Endodermal cell (in vitro differentiated cells): Measurements from ENCODE around the gene NRIP2. TPM values are rescaled to one million over a fixed set of nuclear protein-coding genes. Genes with fewer than 3 reads are reported as not detected.
"Not testable (repeated sequence)": the region's sequence is repeated elsewhere in the genome, so short reads cannot be mapped to it uniquely, and the experiment has no call there.

Experiments
- DNase-seq: peaks from one replicate; pipeline ENCODE4 v3.0.0-alpha.2; 2017
- H3K27ac ChIP-seq: 2 replicates; pipeline ENCODE4 v1.5.1; 2013; ENCODE audit warnings: mild to moderate bottlenecking, low read depth, low read length, moderate library complexity
- H3K27me3 ChIP-seq: 2 replicates; pipeline ENCODE4 v1.6.1; 2013; ENCODE audit warnings: mild to moderate bottlenecking, low read length, moderate library complexity; ENCODE audit not compliant: insufficient read depth, control insufficient read depth, poor library complexity, severe bottlenecking
- H3K36me3 ChIP-seq: 2 replicates; pipeline ENCODE4 v1.7.0; 2013; ENCODE audit warnings: mild to moderate bottlenecking, low read length, moderate library complexity; ENCODE audit not compliant: control insufficient read depth, insufficient read depth
- H3K4me1 ChIP-seq: one replicate; pipeline ENCODE4 v1.7.0; 2013; ENCODE audit warnings: low read length; ENCODE audit not compliant: control insufficient read depth, insufficient read depth
- H3K4me3 ChIP-seq: 2 replicates; pipeline ENCODE4 v1.5.1; 2013; ENCODE audit warnings: mild to moderate bottlenecking, low read length, moderate library complexity
- H3K9ac ChIP-seq: 2 replicates; pipeline ENCODE4 v1.6.1; 2013; ENCODE audit warnings: mild to moderate bottlenecking, low read length, moderate library complexity; ENCODE audit not compliant: poor library complexity, severe bottlenecking; ENCODE audit errors: extremely low read depth
- H3K9me3 ChIP-seq: 2 replicates; pipeline ENCODE4 v1.6.1; 2013; ENCODE audit warnings: mild to moderate bottlenecking, low read length, moderate library complexity; ENCODE audit not compliant: control insufficient read depth
- H3K27ac Mint-ChIP-seq: 2 replicates; pipeline ENCODE4 v1.8.0; 2020; ENCODE audit warnings: mixed read lengths
- H3K27me3 Mint-ChIP-seq: 2 replicates; pipeline ENCODE4 v1.8.0; 2021; ENCODE audit warnings: mild to moderate bottlenecking, mixed read lengths; ENCODE audit not compliant: insufficient read depth
- H3K36me3 Mint-ChIP-seq: 2 replicates; pipeline ENCODE4 v1.8.0; 2020; ENCODE audit warnings: low read depth, mixed read lengths
- H3K4me1 Mint-ChIP-seq: 2 replicates; pipeline ENCODE4 v1.8.0; 2020; ENCODE audit warnings: mixed read lengths
- H3K4me3 Mint-ChIP-seq: 2 replicates; pipeline ENCODE4 v1.8.0; 2020; ENCODE audit warnings: mild to moderate bottlenecking, moderate library complexity, mixed read lengths
- H3K9me3 Mint-ChIP-seq: 2 replicates; pipeline ENCODE4 v1.8.0; 2020; ENCODE audit warnings: mild to moderate bottlenecking, mixed read lengths
- WGBS, 2 experiments: methylation state at CpG; one replicate each; pipeline versions ENCODE4 v1.1.5 to v1.1.7; 2013; ENCODE audit warnings: missing lambda C conversion rate in 2 of 2, mixed read lengths in 1 of 2; ENCODE audit not compliant: insufficient coverage in 1 of 2, insufficient read length in 1 of 2; 5-methylcytosine and 5-hydroxymethylcytosine counted together
- total RNA-seq, 2 donors: library from RNA; stranded (reverse); fragmentation: NEBNext Ultra II Directional in 1 of 2; extraction: Animal tissue kit (Norgen Biotek cat#: 25700) in 1 of 2; gene quantifications; 2 replicates in 1 of 2; 3 replicates in 1 of 2; pipeline ENCODE4 v1.2.1, GENCODE V29; 2021
- TF ChIP-seq, protein P1 (sequence below): fragments of 200-600 bp; sonication (generic); conservative IDR thresholded peaks from 2 replicates; pipeline ENCODE4 v1.5.0; 2021; ENCODE audit warnings: antibody characterized with exemption, mild to moderate bottlenecking

The NRIP2 gene
- total RNA-seq, 2 donors from 2014 or later: not detected

DNA sequence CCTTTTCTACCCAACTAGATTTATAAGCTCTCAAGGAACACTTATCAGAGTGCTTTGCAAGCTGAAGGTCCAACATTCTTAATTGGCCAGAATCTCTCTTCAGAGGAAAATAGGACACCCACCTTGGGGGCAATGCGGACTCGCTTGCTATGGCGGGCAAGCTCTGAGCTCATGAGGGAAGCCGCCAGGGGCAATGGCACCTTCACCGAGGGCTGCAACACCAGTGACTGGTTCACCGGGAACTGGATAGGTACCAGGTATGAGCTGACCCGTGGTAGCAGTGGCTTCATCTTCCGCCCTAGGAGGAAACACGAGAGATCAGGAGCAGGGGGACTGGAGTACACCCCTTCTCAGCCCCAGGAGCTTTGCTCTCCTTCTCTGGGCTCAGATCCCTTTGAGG is 29.4 kb upstream of the NRIP2 start:
- H3K9me3 Mint-ChIP-seq: no peaks in the 10 kb centered on the region
- no peak overlapping the region for H3K4me3 Mint-ChIP-seq
- Histone ChIP-seq H3K4me3 (no peak overlapping the region), H3K9me3 (no peaks in the 10 kb centered on the region), H3K27me3 (no peaks in the 10 kb centered on the region), H3K36me3 (peaks cover 83% of the 10 kb centered on the region), H3K27ac (no peak overlapping the region), H3K9ac (no peak overlapping the region), H3K4me1 (no peaks in the 10 kb centered on the region)
- no peaks in the 10 kb centered on the region for H3K27me3 Mint-ChIP-seq
- 96 to 97% methylated on average over 4 to 9 of the region's 9 CpGs for WGBS, 2 experiments
- no peaks in the 10 kb centered on the region for H3K4me1 Mint-ChIP-seq
- no peak overlapping the region for H3K27ac Mint-ChIP-seq
- DNase-seq: no peak
- TF ChIP-seq, protein P1, sequence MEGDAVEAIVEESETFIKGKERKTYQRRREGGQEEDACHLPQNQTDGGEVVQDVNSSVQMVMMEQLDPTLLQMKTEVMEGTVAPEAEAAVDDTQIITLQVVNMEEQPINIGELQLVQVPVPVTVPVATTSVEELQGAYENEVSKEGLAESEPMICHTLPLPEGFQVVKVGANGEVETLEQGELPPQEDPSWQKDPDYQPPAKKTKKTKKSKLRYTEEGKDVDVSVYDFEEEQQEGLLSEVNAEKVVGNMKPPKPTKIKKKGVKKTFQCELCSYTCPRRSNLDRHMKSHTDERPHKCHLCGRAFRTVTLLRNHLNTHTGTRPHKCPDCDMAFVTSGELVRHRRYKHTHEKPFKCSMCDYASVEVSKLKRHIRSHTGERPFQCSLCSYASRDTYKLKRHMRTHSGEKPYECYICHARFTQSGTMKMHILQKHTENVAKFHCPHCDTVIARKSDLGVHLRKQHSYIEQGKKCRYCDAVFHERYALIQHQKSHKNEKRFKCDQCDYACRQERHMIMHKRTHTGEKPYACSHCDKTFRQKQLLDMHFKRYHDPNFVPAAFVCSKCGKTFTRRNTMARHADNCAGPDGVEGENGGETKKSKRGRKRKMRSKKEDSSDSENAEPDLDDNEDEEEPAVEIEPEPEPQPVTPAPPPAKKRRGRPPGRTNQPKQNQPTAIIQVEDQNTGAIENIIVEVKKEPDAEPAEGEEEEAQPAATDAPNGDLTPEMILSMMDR: no peak
- H3K36me3 Mint-ChIP-seq: peaks cover 83% of the 10 kb centered on the region

DNA sequence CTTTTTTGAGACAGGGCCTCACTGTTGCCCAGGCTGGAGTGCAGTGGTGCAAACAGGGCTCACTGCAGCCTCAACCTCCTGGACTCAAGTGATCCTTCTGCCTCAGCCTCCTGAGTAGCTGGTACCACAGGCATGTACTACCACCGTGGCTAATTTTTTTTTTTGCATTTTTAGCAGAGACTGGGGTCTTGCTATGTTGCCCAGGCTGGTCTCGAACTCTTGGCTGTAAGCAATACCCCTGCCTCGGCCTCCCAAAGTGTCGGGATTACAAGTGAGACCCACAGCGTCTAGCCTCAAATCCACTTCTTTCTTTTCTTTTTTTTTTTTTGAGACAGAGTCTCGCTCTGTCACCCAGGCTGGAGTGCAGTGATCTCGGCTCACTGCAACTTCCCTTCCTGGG is 28.6 kb upstream of the NRIP2 start:
- not testable (repeated sequence) for DNase-seq, H3K27ac ChIP-seq, H3K27me3 ChIP-seq, H3K4me1 ChIP-seq, H3K9me3 ChIP-seq, H3K4me3 Mint-ChIP-seq, H3K27me3 Mint-ChIP-seq, H3K4me1 Mint-ChIP-seq, H3K9ac ChIP-seq, H3K4me3 ChIP-seq, H3K9me3 Mint-ChIP-seq, H3K27ac Mint-ChIP-seq
- H3K36me3 Mint-ChIP-seq: peaks cover 83% of the 10 kb centered on the region
- WGBS, 2 experiments: 92 to 98% methylated on average over 6 to 7 of the region's 7 CpGs
- peaks cover 83% of the 10 kb centered on the region for H3K36me3 ChIP-seq

DNA sequence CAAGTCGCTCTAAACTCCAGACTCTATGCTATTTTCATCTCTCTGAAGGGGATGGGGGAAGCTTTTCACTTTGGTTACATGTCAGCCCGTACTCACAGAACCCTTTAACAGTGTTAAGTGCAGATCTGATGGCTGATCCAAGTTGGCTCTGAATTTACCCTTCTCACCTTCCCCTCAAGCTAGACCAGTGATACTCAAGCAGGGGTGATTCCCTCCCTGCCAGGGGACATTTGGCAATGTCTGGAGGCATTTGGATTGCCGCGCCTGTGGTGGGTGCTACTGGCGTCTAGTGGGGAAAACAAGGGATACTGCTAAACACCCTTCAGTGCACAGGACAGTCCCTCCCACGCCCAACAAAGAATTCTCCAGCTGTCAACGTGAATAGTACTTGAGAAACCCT is 28.0 kb upstream of the NRIP2 start:
- Histone ChIP-seq H3K36me3 (peaks cover 82% of the 10 kb centered on the region), H3K27ac (no peak overlapping the region), H3K9ac (no peak overlapping the region), H3K27me3 (no peaks in the 10 kb centered on the region), H3K4me1 (no peaks in the 10 kb centered on the region), H3K9me3 (no peaks in the 10 kb centered on the region), H3K4me3 (no peak overlapping the region)
- no peaks in the 10 kb centered on the region for H3K9me3 Mint-ChIP-seq
- 93 to 96% methylated on average over 3 to 7 of the region's 7 CpGs for WGBS, 2 experiments
- peaks cover 83% of the 10 kb centered on the region for H3K36me3 Mint-ChIP-seq
- TF ChIP-seq, protein P1: no peak
- no peak overlapping the region for H3K4me3 Mint-ChIP-seq
- H3K27ac Mint-ChIP-seq: no peak overlapping the region
- H3K27me3 Mint-ChIP-seq: no peaks in the 10 kb centered on the region
- DNase-seq: no peak
- H3K4me1 Mint-ChIP-seq: no peaks in the 10 kb centered on the region

DNA sequence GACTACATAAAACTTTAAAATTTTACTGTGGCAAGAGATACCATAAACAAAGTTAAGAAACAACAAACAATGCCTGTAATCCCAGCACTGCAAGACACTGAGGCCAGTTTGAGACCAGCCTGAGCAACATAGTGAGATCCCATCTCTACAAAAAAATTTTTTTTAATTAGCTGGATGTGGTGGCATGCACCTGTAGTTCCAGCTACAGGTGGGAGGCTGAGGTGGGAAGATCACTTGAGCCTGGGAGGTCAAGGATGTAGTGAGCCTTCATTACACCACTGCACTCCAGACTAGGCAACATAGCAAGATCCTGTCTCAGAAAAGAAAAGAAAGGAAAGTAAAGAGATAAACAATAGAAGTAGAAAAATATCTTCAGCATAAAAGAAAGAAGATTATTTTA is 25.3 kb upstream of the NRIP2 start:
- Mint-ChIP-seq H3K27me3 (no peaks in the 10 kb centered on the region), H3K4me3 (no peak overlapping the region), H3K27ac (no peak overlapping the region), H3K4me1 (peaks cover 6% of the 10 kb centered on the region), H3K36me3 (peaks cover 64% of the 10 kb centered on the region), H3K9me3 (no peaks in the 10 kb centered on the region)
- no peaks in the 10 kb centered on the region for H3K4me1 ChIP-seq
- H3K36me3 ChIP-seq: peaks cover 62% of the 10 kb centered on the region
- H3K27me3 ChIP-seq: no peaks in the 10 kb centered on the region
- H3K4me3 ChIP-seq: no peak overlapping the region
- no peak overlapping the region for H3K27ac ChIP-seq
- H3K9me3 ChIP-seq: no peaks in the 10 kb centered on the region
- TF ChIP-seq, protein P1: no peak
- H3K9ac ChIP-seq: no peak overlapping the region
- no peak for DNase-seq
